Measurements from ENCODE around the gene DDX42. TPM values are rescaled to one million over a fixed set of nuclear protein-coding genes. Genes with fewer than 3 reads are reported as not detected.
A peak's percentile ranks its signal among the peaks of the same experiment; 100 is the strongest.
"Not testable (repeated sequence)": the region's sequence is repeated elsewhere in the genome, so short reads cannot be mapped to it uniquely, and the experiment has no call there.

DDX42 gene
- total RNA-seq, 1 donor from 2014 or later: 125 TPM

DNA sequence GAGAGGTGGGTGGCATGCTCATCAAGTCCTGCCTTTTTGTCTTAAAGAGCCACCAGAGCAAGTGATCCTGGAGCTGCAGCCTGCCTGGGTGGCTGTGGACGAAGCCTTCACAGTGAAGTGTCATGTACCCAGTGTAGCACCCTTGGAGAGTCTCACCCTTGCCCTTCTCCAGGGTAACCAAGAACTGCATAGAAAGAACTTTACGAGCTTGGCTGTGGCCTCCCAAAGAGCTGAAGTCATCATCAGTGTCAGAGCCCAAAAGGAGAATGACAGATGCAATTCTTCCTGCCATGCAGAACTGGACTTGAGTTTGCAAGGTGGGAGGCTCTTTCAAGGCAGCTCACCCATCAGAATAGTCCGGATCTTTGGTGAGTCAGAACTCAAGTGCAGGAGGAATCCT is 85.3 kb downstream of the DDX42 start:
- Histone ChIP-seq H3K9me3 (ENCODE audit: insufficient read depth, low read depth, low read length) (no peaks in the 10 kb centered on the region), H2AFZ (ENCODE audit: low read depth, low read length) (no peak overlapping the region), H4K20me1 (ENCODE audit: insufficient read depth, low read length) (no peaks in the 10 kb centered on the region), H3K9ac (ENCODE audit: low read length) (no peak overlapping the region), H3K4me3 (ENCODE audit: insufficient read depth, low read depth, low read length) (no peak overlapping the region), H3K36me3 (ENCODE audit: insufficient read depth, low read length) (no peaks in the 10 kb centered on the region), H3K4me2 (ENCODE audit: low read length) (no peak overlapping the region), H3K27ac (ENCODE audit: low read depth, low read length) (no peak overlapping the region), H3K79me2 (ENCODE audit: insufficient read depth, low read length) (no peaks in the 10 kb centered on the region), H3K27me3 (ENCODE audit: insufficient read depth, low read length) (peaks cover 18% of the 10 kb centered on the region), H3K4me1 (ENCODE audit: insufficient read depth, low read length) (no peaks in the 10 kb centered on the region)
- no peaks in the 10 kb centered on the region for H3K36me3 Mint-ChIP-seq (ENCODE audit: low read depth, unreplicated experiment)
- H3K4me3 Mint-ChIP-seq (ENCODE audit: unreplicated experiment): no peak overlapping the region
- TF ChIP-seq, protein P1, sequence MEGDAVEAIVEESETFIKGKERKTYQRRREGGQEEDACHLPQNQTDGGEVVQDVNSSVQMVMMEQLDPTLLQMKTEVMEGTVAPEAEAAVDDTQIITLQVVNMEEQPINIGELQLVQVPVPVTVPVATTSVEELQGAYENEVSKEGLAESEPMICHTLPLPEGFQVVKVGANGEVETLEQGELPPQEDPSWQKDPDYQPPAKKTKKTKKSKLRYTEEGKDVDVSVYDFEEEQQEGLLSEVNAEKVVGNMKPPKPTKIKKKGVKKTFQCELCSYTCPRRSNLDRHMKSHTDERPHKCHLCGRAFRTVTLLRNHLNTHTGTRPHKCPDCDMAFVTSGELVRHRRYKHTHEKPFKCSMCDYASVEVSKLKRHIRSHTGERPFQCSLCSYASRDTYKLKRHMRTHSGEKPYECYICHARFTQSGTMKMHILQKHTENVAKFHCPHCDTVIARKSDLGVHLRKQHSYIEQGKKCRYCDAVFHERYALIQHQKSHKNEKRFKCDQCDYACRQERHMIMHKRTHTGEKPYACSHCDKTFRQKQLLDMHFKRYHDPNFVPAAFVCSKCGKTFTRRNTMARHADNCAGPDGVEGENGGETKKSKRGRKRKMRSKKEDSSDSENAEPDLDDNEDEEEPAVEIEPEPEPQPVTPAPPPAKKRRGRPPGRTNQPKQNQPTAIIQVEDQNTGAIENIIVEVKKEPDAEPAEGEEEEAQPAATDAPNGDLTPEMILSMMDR (IDR thresholded peaks at IDR 0.05; ENCODE audit: insufficient read depth, low read depth, low read length): no peak
- no peak for TF ChIP-seq EZH2 (IDR thresholded peaks at IDR 0.05; ENCODE audit: insufficient read depth, low read length)
- no peak for DNase-seq (ENCODE audit: low read depth)
- no peaks in the 10 kb centered on the region for H3K9me3 Mint-ChIP-seq (ENCODE audit: unreplicated experiment)
- H3K4me1 Mint-ChIP-seq (ENCODE audit: low read depth, unreplicated experiment): no peaks in the 10 kb centered on the region
- no peak for FAIRE-seq
- peaks cover 41% of the 10 kb centered on the region for H3K27me3 Mint-ChIP-seq (ENCODE audit: low read depth, unreplicated experiment)
- no peak overlapping the region for H3K27ac Mint-ChIP-seq (ENCODE audit: unreplicated experiment)

GRCh38 chr17:63866625-63867024 is 92.7 kb downstream of the DDX42 start:
- not testable (repeated sequence) for H3K4me1 ChIP-seq (ENCODE audit: insufficient read depth, low read length); H3K4me2 ChIP-seq (ENCODE audit: low read length); DNase-seq (ENCODE audit: low read depth); H3K4me3 ChIP-seq (ENCODE audit: insufficient read depth, low read depth, low read length); H3K27ac Mint-ChIP-seq (ENCODE audit: unreplicated experiment); H4K20me1 ChIP-seq (ENCODE audit: insufficient read depth, low read length); H3K9me3 Mint-ChIP-seq (ENCODE audit: unreplicated experiment); H3K79me2 ChIP-seq (ENCODE audit: insufficient read depth, low read length); H3K9me3 ChIP-seq (ENCODE audit: insufficient read depth, low read depth, low read length); H3K36me3 Mint-ChIP-seq (ENCODE audit: low read depth, unreplicated experiment); H3K36me3 ChIP-seq (ENCODE audit: insufficient read depth, low read length); H2AFZ ChIP-seq (ENCODE audit: low read depth, low read length); FAIRE-seq; H3K27me3 ChIP-seq (ENCODE audit: insufficient read depth, low read length); H3K9ac ChIP-seq (ENCODE audit: low read length); H3K4me3 Mint-ChIP-seq (ENCODE audit: unreplicated experiment); H3K27me3 Mint-ChIP-seq (ENCODE audit: low read depth, unreplicated experiment); H3K27ac ChIP-seq (ENCODE audit: low read depth, low read length)
- TF ChIP-seq, protein P1 (IDR thresholded peaks at IDR 0.05; ENCODE audit: insufficient read depth, low read depth, low read length): peak; percentile 9
- peaks cover 18% of the 10 kb centered on the region for H3K4me1 Mint-ChIP-seq (ENCODE audit: low read depth, unreplicated experiment)

Other genes starting within 250 kb of the DDX42 start
- gene DCAF7, start 223.7 kb upstream of the DDX42 start, total RNA-seq: 83.9 and 84.2 TPM in 2 replicates
- gene TACO1, start 173.3 kb upstream of the DDX42 start, total RNA-seq: 18.9 and 19.5 TPM in 2 replicates
- 28.3 and 30.5 TPM in 2 replicates for gene MAP3K3, start 151.8 kb upstream of the DDX42 start, total RNA-seq
- 54.8 and 55.0 TPM in 2 replicates for gene LIMD2, start 74.0 kb upstream of the DDX42 start, total RNA-seq
- 28.6 and 35.7 TPM in 2 replicates for gene STRADA, start 32.4 kb upstream of the DDX42 start, total RNA-seq
- gene CCDC47, start 573 bp upstream of the DDX42 start, total RNA-seq: 92.8 and 95.6 TPM in 2 replicates
- 110 and 116 TPM in 2 replicates for gene PSMC5, start 53.3 kb downstream of the DDX42 start, total RNA-seq
- gene FTSJ3, start 53.5 kb downstream of the DDX42 start, total RNA-seq: 41.8 and 50.2 TPM in 2 replicates
- 33.9 and 34.5 TPM in 2 replicates for gene SMARCD2, start 68.5 kb downstream of the DDX42 start, total RNA-seq
- 4.3 and 5.8 TPM in 2 replicates for gene CSH2, start 99.5 kb downstream of the DDX42 start, total RNA-seq
- gene GH2, start 107.8 kb downstream of the DDX42 start, total RNA-seq: not detected in 2 replicates
- 8.9 and 15.5 TPM in 2 replicates for gene CSH1, start 122.4 kb downstream of the DDX42 start, total RNA-seq
- not detected in 2 replicates for gene CSHL1, start 137.1 kb downstream of the DDX42 start, total RNA-seq
- not detected in 2 replicates for gene GH1, start 144.7 kb downstream of the DDX42 start, total RNA-seq
- gene CD79B, start 158.2 kb downstream of the DDX42 start, total RNA-seq: 0.25 TPM in 1 of 2 replicates, not detected in the other
- 0.22 and 0.43 TPM in 2 replicates for gene SCN4A, start 198.7 kb downstream of the DDX42 start, total RNA-seq
- 0.54 and 0.94 TPM in 2 replicates for gene PRR29, start 224.2 kb downstream of the DDX42 start, total RNA-seq
- gene ICAM2, start 246.5 kb downstream of the DDX42 start, total RNA-seq: not detected in 2 replicates